Mucosa of descending colon (tissue), 3 donors: ENCODE results near the gene AFAP1L1. TPM values are rescaled to one million over a fixed set of nuclear protein-coding genes. Genes with fewer than 3 reads are reported as not detected.

Source experiments
- ATAC-seq: fragments of 200-7000 bp; cut with Tn5 transposase; one replicate; pipeline ENCODE4 v1.9.1; 2020; ENCODE audit warnings: mild to moderate bottlenecking, moderate library complexity
- DNase-seq, 3 donors: peaks; one replicate each; pipeline ENCODE4 v3.0.0-alpha.2; 2020
- H3K36me3 ChIP-seq: fragments of 200-600 bp; one replicate; pipeline ENCODE4 v1.8.0; 2021; ENCODE audit warnings: low read depth, mild to moderate bottlenecking
- H3K4me1 ChIP-seq: fragments of 200-600 bp; one replicate; pipeline ENCODE4 v1.8.0; 2021; ENCODE audit warnings: low read depth, mild to moderate bottlenecking
- H3K4me3 ChIP-seq: fragments of 200-600 bp; one replicate; pipeline ENCODE4 v1.8.0; 2021; ENCODE audit warnings: mild to moderate bottlenecking
- H3K9me3 ChIP-seq: fragments of 200-600 bp; one replicate; pipeline ENCODE4 v1.8.0; 2021; ENCODE audit warnings: mild to moderate bottlenecking
- intact Hi-C, 2 donors: fragments of 100-400 bp; cut with DNase I in 1 of 2; cut with micrococcal nuclease in 1 of 2; formaldehyde crosslinking; loops; one replicate each; pipeline versions ENCODE4 v1.11.0 to v1.11.1; 2022; cut with DNase I, micrococcal nuclease
- total RNA-seq, 3 donors: library from RNA; stranded (reverse); fragmentation: NEBNext Ultra II Directional in 2 of 3; extraction: Animal tissue kit (Norgen Biotek cat#: 25700) in 2 of 3; gene quantifications; one replicate each; pipeline versions ENCODE4 v1.2.1 to v1.2.4, GENCODE V29; 2021 to 2023
- TF ChIP-seq, protein P1 (sequence below): fragments of 200-600 bp; IDR thresholded peaks from one replicate; pipeline ENCODE4 v1.8.0; 2022; ENCODE audit warnings: antibody characterized with exemption, mild to moderate bottlenecking
- donor health status: DM: no; HTN: no; CAD: no; lungs with moderate emphysema.
- donor health status: DM: no; HTN: no; CAD: no.
- donor health status: DM: no; HTN: yes; CAD: no.

AFAP1L1 gene
- total RNA-seq, 3 donors from 2014 or later: 1.5 to 7.3 (median 1.9) TPM

- H3K4me3 ChIP-seq: no peak overlapping the region
- DNase-seq (no peak), ATAC-seq (no peak)
- no peaks in the 10 kb centered on the region for H3K9me3 ChIP-seq
- no peaks in the 10 kb centered on the region for H3K36me3 ChIP-seq
- intact Hi-C loops: loop anchor here in 1 of 2 donors (10.0 kb wide), 2 partner anchors 71 to 201 kb away; no protein-coding TSS in a partner anchor
- H3K4me1 ChIP-seq: peaks cover 9% of the 10 kb centered on the region
- TF ChIP-seq, protein P1, sequence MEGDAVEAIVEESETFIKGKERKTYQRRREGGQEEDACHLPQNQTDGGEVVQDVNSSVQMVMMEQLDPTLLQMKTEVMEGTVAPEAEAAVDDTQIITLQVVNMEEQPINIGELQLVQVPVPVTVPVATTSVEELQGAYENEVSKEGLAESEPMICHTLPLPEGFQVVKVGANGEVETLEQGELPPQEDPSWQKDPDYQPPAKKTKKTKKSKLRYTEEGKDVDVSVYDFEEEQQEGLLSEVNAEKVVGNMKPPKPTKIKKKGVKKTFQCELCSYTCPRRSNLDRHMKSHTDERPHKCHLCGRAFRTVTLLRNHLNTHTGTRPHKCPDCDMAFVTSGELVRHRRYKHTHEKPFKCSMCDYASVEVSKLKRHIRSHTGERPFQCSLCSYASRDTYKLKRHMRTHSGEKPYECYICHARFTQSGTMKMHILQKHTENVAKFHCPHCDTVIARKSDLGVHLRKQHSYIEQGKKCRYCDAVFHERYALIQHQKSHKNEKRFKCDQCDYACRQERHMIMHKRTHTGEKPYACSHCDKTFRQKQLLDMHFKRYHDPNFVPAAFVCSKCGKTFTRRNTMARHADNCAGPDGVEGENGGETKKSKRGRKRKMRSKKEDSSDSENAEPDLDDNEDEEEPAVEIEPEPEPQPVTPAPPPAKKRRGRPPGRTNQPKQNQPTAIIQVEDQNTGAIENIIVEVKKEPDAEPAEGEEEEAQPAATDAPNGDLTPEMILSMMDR: no peak
Observed at GRCh38 chr5:149363358-149363757, 91.7 kb downstream of the AFAP1L1 start.

- intact Hi-C loops: loop anchor here in 1 of 2 donors (10.0 kb wide), 2 partner anchors 71 to 201 kb away; no protein-coding TSS in a partner anchor
- ATAC-seq (no peak), DNase-seq (no peak)
- TF ChIP-seq, protein P1: no peak
- H3K9me3 ChIP-seq: no peaks in the 10 kb centered on the region
- H3K4me1 ChIP-seq: peaks cover 5% of the 10 kb centered on the region
- H3K4me3 ChIP-seq: no peak overlapping the region
- no peaks in the 10 kb centered on the region for H3K36me3 ChIP-seq
Observed at GRCh38 chr5:149363936-149364335, 92.3 kb downstream of the AFAP1L1 start.

DNA sequence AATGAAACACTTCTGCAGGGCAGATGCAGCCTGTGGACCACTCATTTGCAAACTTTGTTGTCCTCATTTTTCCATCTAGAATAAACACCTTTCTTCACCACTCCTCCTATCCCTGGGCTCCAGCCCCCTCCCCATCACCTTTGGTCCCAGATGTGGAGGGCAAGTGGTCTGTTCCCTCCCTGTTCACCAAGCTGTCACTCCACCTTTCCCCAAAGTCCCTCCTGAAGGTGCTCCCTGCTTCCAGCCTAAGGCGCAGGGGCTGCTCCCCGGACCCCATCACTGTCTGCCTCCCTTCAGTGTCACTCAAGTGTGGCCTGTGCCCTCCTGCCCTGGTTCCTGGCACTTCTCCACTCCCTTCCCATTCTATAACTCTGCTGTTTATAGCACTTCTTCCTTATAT lies 93.1 kb downstream of the AFAP1L1 start:
- no peak for DNase-seq
- TF ChIP-seq, protein P1: no peak

DNA sequence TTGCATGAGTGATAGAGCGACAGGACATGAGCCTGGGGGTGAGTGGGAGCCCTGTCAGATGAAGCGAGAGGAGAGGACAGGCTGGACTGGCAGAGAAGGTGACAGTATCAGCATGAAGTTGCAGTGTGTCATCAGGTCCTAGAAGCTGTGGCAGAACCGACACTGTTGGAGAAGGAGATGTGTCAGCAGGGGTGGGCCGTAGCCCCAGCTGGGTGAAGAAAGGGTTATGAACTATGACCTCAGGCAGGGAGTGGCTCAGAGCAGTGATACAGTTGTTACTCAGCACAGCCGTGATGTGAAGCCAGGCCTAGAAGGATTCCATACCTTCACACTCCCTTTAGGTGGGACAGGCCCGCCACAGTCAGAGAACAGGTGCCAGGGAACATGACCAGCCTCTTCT lies 93.8 kb downstream of the AFAP1L1 start:
- intact Hi-C loops: loop anchor here in 1 of 2 donors (10.0 kb wide), 2 partner anchors 69 to 199 kb away; no protein-coding TSS in a partner anchor
- Histone ChIP-seq H3K4me3 (no peak overlapping the region), H3K4me1 (peaks cover 5% of the 10 kb centered on the region), H3K36me3 (no peaks in the 10 kb centered on the region), H3K9me3 (no peaks in the 10 kb centered on the region)
- DNase-seq: no peak
- no peak for ATAC-seq
- TF ChIP-seq, protein P1: no peak

More for the DNA sequence above, 93.1 kb downstream of the AFAP1L1 start:
- H3K9me3 ChIP-seq: no peaks in the 10 kb centered on the region
- intact Hi-C loops: loop anchor here in 1 of 2 donors (10.0 kb wide), 2 partner anchors 70 to 200 kb away; no protein-coding TSS in a partner anchor
- no peaks in the 10 kb centered on the region for H3K36me3 ChIP-seq
- H3K4me1 ChIP-seq: peaks cover 5% of the 10 kb centered on the region
- ATAC-seq: no peak
- H3K4me3 ChIP-seq: no peak overlapping the region

DNA sequence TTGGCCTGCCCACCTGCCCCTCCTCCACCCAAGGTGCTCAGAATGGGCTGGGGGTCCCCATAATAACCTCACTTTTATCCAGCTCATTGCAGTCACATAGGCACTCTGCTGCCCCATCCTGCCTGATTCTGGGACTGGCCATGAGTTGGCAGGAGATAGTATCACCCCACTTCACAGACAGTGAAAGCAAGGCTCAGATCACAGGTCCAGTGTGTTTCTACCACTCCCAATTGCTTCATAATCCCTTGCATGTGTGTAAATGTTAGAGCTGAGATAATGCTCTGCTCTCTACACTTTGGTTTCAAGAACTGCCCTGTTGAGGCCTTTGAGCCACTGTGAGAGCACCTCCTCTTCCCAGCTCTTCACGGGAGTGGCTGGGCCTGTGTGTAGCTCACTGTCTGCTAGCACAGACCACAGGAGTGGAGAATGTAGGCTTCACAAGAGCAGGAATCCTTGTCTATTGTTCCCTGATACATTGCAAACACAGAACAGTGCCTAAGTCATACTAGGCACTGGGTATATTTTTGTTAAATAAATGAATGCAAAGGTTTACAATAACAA lies 94.6 kb downstream of the AFAP1L1 start:
- Histone ChIP-seq H3K36me3 (no peaks in the 10 kb centered on the region), H3K4me1 (peaks cover 5% of the 10 kb centered on the region), H3K9me3 (no peaks in the 10 kb centered on the region), H3K4me3 (no peak overlapping the region)
- ATAC-seq: no peak
- intact Hi-C loops: loop anchor here in 1 of 2 donors (10.0 kb wide), 2 partner anchors 69 to 199 kb away; no protein-coding TSS in a partner anchor
- TF ChIP-seq, protein P1: no peak
- no peak for DNase-seq
